Muscle of leg (tissue), 11 donors: ENCODE measurements around the gene DLAT. TPM values are rescaled to one million over a fixed set of nuclear protein-coding genes. Genes with fewer than 3 reads are reported as not detected.
A peak's percentile ranks its signal among the peaks of the same experiment; 100 is the strongest.
"Not testable (repeated sequence)": the region's sequence is repeated elsewhere in the genome, so short reads cannot be mapped to it uniquely, and the experiment has no call there.

Experiments used
- DNase-seq: peaks from one replicate; pipeline ENCODE4 v3.0.0; 2013
- H3K27ac ChIP-seq: one replicate; pipeline ENCODE4 v1.5.1; 2013; ENCODE audit warnings: mild to moderate bottlenecking, low read length, control low read depth
- H3K27me3 ChIP-seq: one replicate; pipeline ENCODE4 v1.6.1; 2013; ENCODE audit warnings: low read length; ENCODE audit not compliant: control insufficient read depth, insufficient read depth
- H3K36me3 ChIP-seq: one replicate; pipeline ENCODE4 v1.6.1; 2013; ENCODE audit warnings: low read length; ENCODE audit not compliant: control insufficient read depth, insufficient read depth
- H3K4me1 ChIP-seq: one replicate; pipeline ENCODE4 v1.6.1; 2013; ENCODE audit warnings: low read length; ENCODE audit not compliant: control insufficient read depth, insufficient read depth
- H3K4me3 ChIP-seq: one replicate; pipeline ENCODE4 v1.5.1; 2013; ENCODE audit warnings: low read length, control low read depth
- H3K9me3 ChIP-seq: replicated peaks from 2 replicates; pipeline ENCODE4 v1.6.1; 2013; ENCODE audit warnings: low read depth, low read length; ENCODE audit not compliant: control insufficient read depth
- WGBS: methylation state at CpG from one replicate; pipeline ENCODE4 v1.1.5; 2013; ENCODE audit warnings: missing lambda C conversion rate; ENCODE audit not compliant: insufficient coverage; 5-methylcytosine and 5-hydroxymethylcytosine counted together
- polyA plus RNA-seq, 8 donors: library from polyadenylated mRNA; unstranded; fragments of 120-200 nt; gene quantifications; one replicate each; pipeline versions ENCODE4 v1.2.1 to v1.2.3, GENCODE V29; 2013; ENCODE audit warnings: inconsistent platforms in 1 of 8, low replicate concordance in 1 of 8; ENCODE audit not compliant: insufficient read length in 8 of 8, insufficient read depth in 1 of 8
- total RNA-seq: library from RNA; stranded (reverse); fragments of 120-200 nt; gene quantifications from one replicate; pipeline ENCODE4 v1.2.4, GENCODE V29; 2013

DLAT gene
- total and polyA plus RNA-seq, 9 donors = 27.6 to 40.9 (median 35.7) TPM

- 83% methylated on average over 1 of the region's 4 CpGs for WGBS
- Histone ChIP-seq H3K27ac (no peak overlapping the region), H3K4me1 (peaks cover 4% of the 10 kb centered on the region), H3K9me3 (no peaks in the 10 kb centered on the region), H3K36me3 (peaks cover 42% of the 10 kb centered on the region), H3K4me3 (no peak overlapping the region), H3K27me3 (no peaks in the 10 kb centered on the region)
- no peak for DNase-seq
Measured at GRCh38 chr11:112082729-112083128, 57.5 kb downstream of the DLAT start.

GRCh38 chr11:112085822-112086421 lies 60.7 kb downstream of the DLAT start:
- no peaks in the 10 kb centered on the region for H3K9me3 ChIP-seq
- H3K4me3 ChIP-seq = peak overlapping the region; percentile 97
- peaks cover 46% of the 10 kb centered on the region for H3K36me3 ChIP-seq
- no peak for DNase-seq
- WGBS = 0% methylated on average over 9 of the region's 19 CpGs
- H3K4me1 ChIP-seq = peaks cover 7% of the 10 kb centered on the region
- H3K27me3 ChIP-seq = no peaks in the 10 kb centered on the region
- H3K27ac ChIP-seq = peak overlapping the region; percentile 59

- Histone ChIP-seq H3K27ac (peak within 1 kb of the TSS; percentile 62), H3K4me3 (peak within 1 kb of the TSS; percentile 97), H3K36me3 (peaks cover 53% of the 10 kb centered on the region), H3K4me1 (peaks cover 7% of the 10 kb centered on the region), H3K9me3 (no peaks in the 10 kb centered on the region), H3K27me3 (no peaks in the 10 kb centered on the region)
- WGBS = under 1% methylated on average over 37 of the region's 45 CpGs
- DNase-seq = peak; percentile 99
Measured at GRCh38 chr11:112086422-112087191, 61.4 kb downstream of the DLAT start, which contains the start of the genes SDHD and TIMM8B. Gene SDHD, plus strand, starts transcription at chr11:112086873. Its CDS starts 35 bp downstream, at chr11:112086908. Gene TIMM8B, minus strand, starts transcription at chr11:112086756. Its CDS starts 33 bp downstream, at chr11:112086723.

- H3K36me3 ChIP-seq = peaks cover 59% of the 10 kb centered on the region
- H3K27ac ChIP-seq = peak overlapping the region; percentile 62
- peaks cover 7% of the 10 kb centered on the region for H3K4me1 ChIP-seq
- H3K27me3 ChIP-seq = no peaks in the 10 kb centered on the region
- no peaks in the 10 kb centered on the region for H3K9me3 ChIP-seq
- WGBS = 24% methylated on average over 6 of the region's 10 CpGs
- DNase-seq = no peak
- H3K4me3 ChIP-seq = peak overlapping the region; percentile 97
Measured at GRCh38 chr11:112087212-112087611, 62.0 kb downstream of the DLAT start.

- H3K4me1 ChIP-seq, H3K27me3 ChIP-seq, H3K27ac ChIP-seq, H3K4me3 ChIP-seq, DNase-seq, H3K9me3 ChIP-seq: not testable (repeated sequence)
- no CpG with 5 or more reads among the region's 2 CpGs for WGBS
- peaks cover 42% of the 10 kb centered on the region for H3K36me3 ChIP-seq
Measured at GRCh38 chr11:112095302-112095701, 70.1 kb downstream of the DLAT start.

- Histone ChIP-seq H3K27ac (no peak overlapping the region), H3K36me3 (peaks cover 34% of the 10 kb centered on the region), H3K9me3 (no peaks in the 10 kb centered on the region)
Measured at GRCh38 chr11:112096194-112096593, 71.0 kb downstream of the DLAT start.

GRCh38 chr11:112097734-112098528 lies 72.7 kb downstream of the DLAT start:
- no peak for DNase-seq
- no peaks in the 10 kb centered on the region for H3K9me3 ChIP-seq
- H3K4me3 ChIP-seq = no peak overlapping the region
- no peaks in the 10 kb centered on the region for H3K27me3 ChIP-seq
- peaks cover 19% of the 10 kb centered on the region for H3K36me3 ChIP-seq
- H3K27ac ChIP-seq = no peak overlapping the region
- 97% methylated on average over 7 of the region's 11 CpGs for WGBS
- no peaks in the 10 kb centered on the region for H3K4me1 ChIP-seq

More at GRCh38 chr11:112096194-112096593, 71.0 kb downstream of the DLAT start:
- no peaks in the 10 kb centered on the region for H3K4me1 ChIP-seq
- H3K27me3 ChIP-seq = no peaks in the 10 kb centered on the region
- H3K4me3 ChIP-seq = no peak overlapping the region
- DNase-seq = no peak

- no peak for DNase-seq
- H3K4me3 ChIP-seq = no peak overlapping the region
- no peak overlapping the region for H3K27ac ChIP-seq
- no CpG with 5 or more reads among the region's 2 CpGs for WGBS
- H3K9me3 ChIP-seq = no peaks in the 10 kb centered on the region
- H3K27me3 ChIP-seq = no peaks in the 10 kb centered on the region
- H3K36me3 ChIP-seq = peaks cover 10% of the 10 kb centered on the region
- no peaks in the 10 kb centered on the region for H3K4me1 ChIP-seq
Measured at GRCh38 chr11:112100462-112100861, 75.3 kb downstream of the DLAT start.

- Histone ChIP-seq H3K36me3 (no peaks in the 10 kb centered on the region), H3K27ac (no peak overlapping the region), H3K4me1 (no peaks in the 10 kb centered on the region), H3K9me3 (no peaks in the 10 kb centered on the region), H3K27me3 (no peaks in the 10 kb centered on the region), H3K4me3 (no peak overlapping the region)
- DNase-seq = no peak
- no CpG with 5 or more reads among the region's 6 CpGs for WGBS
Measured at GRCh38 chr11:112103446-112103845, 78.2 kb downstream of the DLAT start.

GRCh38 chr11:112106070-112106469 lies 80.9 kb downstream of the DLAT start:
- no peak for DNase-seq
- no peaks in the 10 kb centered on the region for H3K27me3 ChIP-seq
- H3K4me1 ChIP-seq = no peaks in the 10 kb centered on the region
- no peaks in the 10 kb centered on the region for H3K36me3 ChIP-seq
- no CpG with 5 or more reads among the region's 8 CpGs for WGBS
- no peak overlapping the region for H3K27ac ChIP-seq
- H3K9me3 ChIP-seq = no peaks in the 10 kb centered on the region
- H3K4me3 ChIP-seq = no peak overlapping the region
